DLD1 (cell line): ENCODE results near the gene APBA1.

ENCODE experiments used
- in situ Hi-C: cut with HindIII; loops from 2 replicates; pipeline ENCODE4 v1.10.0; 2017; ENCODE audit warnings: low sequenced_read_pairs

Gene APBA1

GRCh38 chr9:69658987-69659675, 13.0 kb downstream of the APBA1 start:
- in situ Hi-C loops = no loop called here

GRCh38 chr9:69657269-69657668, 14.9 kb downstream of the APBA1 start:
- in situ Hi-C loops = no loop called here

GRCh38 chr9:69655065-69655464, 17.1 kb downstream of the APBA1 start:
- in situ Hi-C loops = no loop called here

- in situ Hi-C loops = no loop called here
Measured at GRCh38 chr9:69653261-69653660, 18.9 kb downstream of the APBA1 start.

- in situ Hi-C loops = no loop called here
Measured at GRCh38 chr9:69649566-69650250, 22.5 kb downstream of the APBA1 start.

GRCh38 chr9:69647804-69648203, 24.4 kb downstream of the APBA1 start:
- in situ Hi-C loops = no loop called here

GRCh38 chr9:69646810-69647209, 25.4 kb downstream of the APBA1 start:
- in situ Hi-C loops = no loop called here

- in situ Hi-C loops = no loop called here
Measured at GRCh38 chr9:69645488-69645887, 26.7 kb downstream of the APBA1 start.

- in situ Hi-C loops = no loop called here
Measured at GRCh38 chr9:69643098-69643497, 29.1 kb downstream of the APBA1 start.

- in situ Hi-C loops = no loop called here
Measured at GRCh38 chr9:69637817-69638200, 34.4 kb downstream of the APBA1 start.

GRCh38 chr9:69637193-69637816, 34.9 kb downstream of the APBA1 start:
- in situ Hi-C loops = no loop called here

GRCh38 chr9:69633716-69634115, 38.5 kb downstream of the APBA1 start:
- in situ Hi-C loops = no loop called here

- in situ Hi-C loops = no loop called here
Measured at GRCh38 chr9:69632768-69633167, 39.4 kb downstream of the APBA1 start.

GRCh38 chr9:69627281-69627680, 44.9 kb downstream of the APBA1 start:
- in situ Hi-C loops = no loop called here

GRCh38 chr9:69623276-69623675, 48.9 kb downstream of the APBA1 start:
- in situ Hi-C loops = no loop called here

GRCh38 chr9:69622676-69623075, 49.5 kb downstream of the APBA1 start:
- in situ Hi-C loops = no loop called here

GRCh38 chr9:69621730-69622460, 50.3 kb downstream of the APBA1 start:
- in situ Hi-C loops = no loop called here

- in situ Hi-C loops = no loop called here
Measured at GRCh38 chr9:69620731-69621130, 51.4 kb downstream of the APBA1 start.

- in situ Hi-C loops = no loop called here
Measured at GRCh38 chr9:69619233-69619632, 52.9 kb downstream of the APBA1 start.

- in situ Hi-C loops = no loop called here
Measured at GRCh38 chr9:69617006-69617405, 55.2 kb downstream of the APBA1 start.

GRCh38 chr9:69615880-69616279, 56.3 kb downstream of the APBA1 start:
- in situ Hi-C loops = no loop called here

GRCh38 chr9:69611221-69611620, 61.0 kb downstream of the APBA1 start:
- in situ Hi-C loops = no loop called here
